Testis (tissue), 3 donors: ENCODE results near the gene OTOR. TPM values are rescaled to one million over a fixed set of nuclear protein-coding genes. Genes with fewer than 3 reads are reported as not detected.

Experiments used
- DNase-seq: peaks from one replicate; pipeline ENCODE4 v3.0.0-alpha.2; 2019
- H3K27ac ChIP-seq, 2 donors: fragments of 200-600 bp; sonication (generic); one replicate each; pipeline ENCODE4 v1.5.1; 2019
- H3K27me3 ChIP-seq: fragments of 200-600 bp; sonication (generic); one replicate; pipeline ENCODE4 v1.5.1; 2019
- H3K36me3 ChIP-seq: fragments of 200-600 bp; sonication (generic); one replicate; pipeline ENCODE4 v1.5.1; 2017; ENCODE audit warnings: low read depth; ENCODE audit errors: missing control alignments
- H3K4me1 ChIP-seq: fragments of 200-600 bp; sonication (generic); one replicate; pipeline ENCODE4 v1.5.1; 2019
- H3K4me3 ChIP-seq, 2 donors: fragments of 200-600 bp; sonication (generic); one replicate each; pipeline ENCODE4 v1.5.1; 2017 to 2019
- H3K9me3 ChIP-seq: fragments of 200-600 bp; sonication (generic); one replicate; pipeline ENCODE4 v1.5.1; 2017
- CTCF ChIP-seq, 3 experiments: fragments of 450-650 bp in 2 of 3; fragments of 200-600 bp in 1 of 3; sonication (generic) in 1 of 3; IDR thresholded peaks; one replicate each; pipeline ENCODE4 v1.5.1; 2016 to 2019; ENCODE audit warnings: antibody characterized with exemption in 3 of 3, mild to moderate bottlenecking in 2 of 3, moderate library complexity in 1 of 3
- POLR2A ChIP-seq: fragments of 450-650 bp; IDR thresholded peaks from one replicate; pipeline ENCODE4 v1.6.1; 2017; ENCODE audit warnings: antibody characterized with exemption, mild to moderate bottlenecking, moderate library complexity
- WGBS, 2 donors: methylation state at CpG; one replicate each; pipeline ENCODE4 v1.1.5; 2018; 5-methylcytosine and 5-hydroxymethylcytosine counted together
- intact Hi-C: fragments of 100-400 bp; cut with DNase I; formaldehyde crosslinking; loops from one replicate; pipeline ENCODE4 v1.15.1; 2023; ENCODE audit warnings: low total_unique reads
- polyA plus RNA-seq: library from polyadenylated mRNA; stranded (reverse); fragments of 350-450 nt; fragmentation: Illumina TruSeq; extraction: RNeasy Lipid Tissue Mini Kit (QIAGEN cat#74804); gene quantifications from one replicate; pipeline ENCODE4 v1.2.3, GENCODE V29; 2014; ENCODE audit warnings: low read depth, low replicate concordance; ENCODE audit not compliant: insufficient read depth
- total RNA-seq, 2 donors: library from RNA; depleted of rRNA; stranded (reverse); fragments of >200 nt; gene quantifications; one replicate each; pipeline ENCODE4 v1.2.3, GENCODE V29; 2016

OTOR gene
- total and polyA plus RNA-seq, 3 donors from 2014 or later, result not detected

GRCh38 chr20:16758454-16759180 is 10.5 kb downstream of the OTOR start:
- H3K4me1 ChIP-seq, result no peaks in the 10 kb centered on the region
- H3K9me3 ChIP-seq, result no peaks in the 10 kb centered on the region
- H3K36me3 ChIP-seq, result no peaks in the 10 kb centered on the region
- DNase-seq, result no peak
- WGBS, 2 donors, result 67 to 74% methylated on average over 2 of the region's 2 CpGs
- no peak overlapping the region for H3K4me3 ChIP-seq
- no peak overlapping the region for H3K27ac ChIP-seq
- H3K27me3 ChIP-seq, result no peaks in the 10 kb centered on the region
- TF ChIP-seq CTCF (IDR thresholded peaks at IDR 0.05) (no peak), POLR2A (no peak)
- intact Hi-C loops, result no loop called here

GRCh38 chr20:16759181-16759563 is 11.0 kb downstream of the OTOR start:
- no peak overlapping the region for H3K4me3 ChIP-seq
- 78 to 82% methylated on average over 1 of the region's 1 CpG for WGBS, 2 donors
- no peak overlapping the region for H3K27ac ChIP-seq
- intact Hi-C loops, result no loop called here
- DNase-seq, result no peak
- TF ChIP-seq POLR2A (no peak), CTCF (IDR thresholded peaks at IDR 0.05) (no peak)
- H3K36me3 ChIP-seq, result no peaks in the 10 kb centered on the region
- H3K27me3 ChIP-seq, result no peaks in the 10 kb centered on the region
- no peaks in the 10 kb centered on the region for H3K9me3 ChIP-seq
- no peaks in the 10 kb centered on the region for H3K4me1 ChIP-seq

- no peaks in the 10 kb centered on the region for H3K36me3 ChIP-seq
- 71 to 83% methylated on average over 9 to 11 of the region's 11 CpGs for WGBS, 2 donors
- no peaks in the 10 kb centered on the region for H3K9me3 ChIP-seq
- H3K4me3 ChIP-seq, result no peak overlapping the region
- H3K27me3 ChIP-seq, result no peaks in the 10 kb centered on the region
- TF ChIP-seq CTCF (IDR thresholded peaks at IDR 0.05) (no peak), POLR2A (no peak)
- H3K4me1 ChIP-seq, result no peaks in the 10 kb centered on the region
- H3K27ac ChIP-seq, result no peak overlapping the region
- DNase-seq, result no peak
- intact Hi-C loops, result no loop called here
These were observed 12.5 kb downstream of the OTOR start for GRCh38 chr20:16760431-16761304.

GRCh38 chr20:16761305-16761829 is 13.2 kb downstream of the OTOR start:
- 12 to 14% methylated on average over 3 of the region's 3 CpGs for WGBS, 2 donors
- TF ChIP-seq POLR2A (no peak), CTCF (IDR thresholded peaks at IDR 0.05) (peak; percentile 34 to 56 (median 52))
- intact Hi-C loops, result no loop called here
- H3K36me3 ChIP-seq, result no peaks in the 10 kb centered on the region
- no peaks in the 10 kb centered on the region for H3K9me3 ChIP-seq
- no peak overlapping the region for H3K27ac ChIP-seq
- peak; percentile 57 for DNase-seq
- H3K4me3 ChIP-seq, result no peak overlapping the region
- H3K27me3 ChIP-seq, result no peaks in the 10 kb centered on the region
- H3K4me1 ChIP-seq, result no peaks in the 10 kb centered on the region
